Osteoblast (primary cell): Measurements from ENCODE around the gene MRPL43. TPM values are rescaled to one million over a fixed set of nuclear protein-coding genes. Genes with fewer than 3 reads are reported as not detected.

Experiments
- DNase-seq: peaks from one replicate; pipeline ENCODE4 v3.0.0; 2011; ENCODE audit warnings: low spot score, mixed read lengths; ENCODE audit not compliant: insufficient read length; ENCODE audit errors: missing footprints
- H2AFZ ChIP-seq: 2 replicates; pipeline ENCODE4 v1.6.0; 2011; ENCODE audit warnings: mild to moderate bottlenecking, low read length
- H3K27ac ChIP-seq: 2 replicates; pipeline ENCODE4 v1.5.1; 2011; ENCODE audit warnings: mild to moderate bottlenecking, low read depth, low read length, moderate library complexity
- H3K27me3 ChIP-seq: 2 replicates; pipeline ENCODE4 v1.6.0; 2012; ENCODE audit warnings: mild to moderate bottlenecking, control low read depth, inconsistent platforms, low read length, moderate library complexity; ENCODE audit not compliant: insufficient read depth
- H3K36me3 ChIP-seq: 2 replicates; pipeline ENCODE4 v1.5.1; 2011; ENCODE audit warnings: mild to moderate bottlenecking, low read length, control low read depth, moderate library complexity; ENCODE audit not compliant: insufficient read depth
- H3K4me1 ChIP-seq: 2 replicates; pipeline ENCODE4 v1.5.1; 2011; ENCODE audit warnings: mild to moderate bottlenecking, low read length, control low read depth, moderate library complexity; ENCODE audit not compliant: insufficient read depth
- H3K4me2 ChIP-seq: 2 replicates; pipeline ENCODE4 v1.6.0; 2011; ENCODE audit warnings: mild to moderate bottlenecking, low read length; ENCODE audit not compliant: insufficient read depth
- H3K4me3 ChIP-seq: fragments of 200-600 bp; sonication (generic); 3 replicates; pipeline ENCODE4 v1.5.1; 2012; ENCODE audit warnings: mild to moderate bottlenecking, low read length, inconsistent platforms; ENCODE audit not compliant: insufficient read depth
- H3K79me2 ChIP-seq: 2 replicates; pipeline ENCODE4 v1.6.0; 2012; ENCODE audit warnings: mild to moderate bottlenecking, low read length, control low read depth, inconsistent platforms; ENCODE audit not compliant: insufficient read depth
- H3K9me3 ChIP-seq: 2 replicates; pipeline ENCODE4 v1.5.1; 2011; ENCODE audit warnings: low read depth, low read length, control low read depth
- H4K20me1 ChIP-seq: 2 replicates; pipeline ENCODE4 v1.6.0; 2012; ENCODE audit warnings: mild to moderate bottlenecking, low read length, control low read depth; ENCODE audit not compliant: insufficient read depth
- CTCF ChIP-seq: IDR thresholded peaks from 2 replicates; pipeline ENCODE4 v1.5.1; 2011; ENCODE audit warnings: mild to moderate bottlenecking, low read depth, low read length, moderate library complexity; ENCODE audit errors: extremely low read depth
- total RNA-seq: library from RNA; depleted of rRNA; stranded (reverse); fragments of >200 nt; gene quantifications from 2 replicates; pipeline ENCODE4 v1.2.3, GENCODE V29; 2012

Gene MRPL43
- total RNA-seq, 1 donor: 48.5 TPM

GRCh38 chr10:100997360-100998182 lies 10.3 kb upstream of the MRPL43 start:
- H3K27me3 ChIP-seq: no peaks in the 10 kb centered on the region
- H3K79me2 ChIP-seq: peaks cover 28% of the 10 kb centered on the region
- H3K27ac ChIP-seq: peak overlapping the region; percentile 99
- H2AFZ ChIP-seq: peak overlapping the region; percentile 85
- H3K4me2 ChIP-seq: peak overlapping the region; percentile 99
- H3K9me3 ChIP-seq: no peaks in the 10 kb centered on the region
- peak overlapping the region; percentile 88 for H3K4me3 ChIP-seq
- peaks cover 12% of the 10 kb centered on the region for H4K20me1 ChIP-seq
- TF ChIP-seq CTCF: peak; percentile 84
- peaks cover 13% of the 10 kb centered on the region for H3K36me3 ChIP-seq
- peak; percentile 99 for DNase-seq
- H3K4me1 ChIP-seq: peaks cover 38% of the 10 kb centered on the region

DNA sequence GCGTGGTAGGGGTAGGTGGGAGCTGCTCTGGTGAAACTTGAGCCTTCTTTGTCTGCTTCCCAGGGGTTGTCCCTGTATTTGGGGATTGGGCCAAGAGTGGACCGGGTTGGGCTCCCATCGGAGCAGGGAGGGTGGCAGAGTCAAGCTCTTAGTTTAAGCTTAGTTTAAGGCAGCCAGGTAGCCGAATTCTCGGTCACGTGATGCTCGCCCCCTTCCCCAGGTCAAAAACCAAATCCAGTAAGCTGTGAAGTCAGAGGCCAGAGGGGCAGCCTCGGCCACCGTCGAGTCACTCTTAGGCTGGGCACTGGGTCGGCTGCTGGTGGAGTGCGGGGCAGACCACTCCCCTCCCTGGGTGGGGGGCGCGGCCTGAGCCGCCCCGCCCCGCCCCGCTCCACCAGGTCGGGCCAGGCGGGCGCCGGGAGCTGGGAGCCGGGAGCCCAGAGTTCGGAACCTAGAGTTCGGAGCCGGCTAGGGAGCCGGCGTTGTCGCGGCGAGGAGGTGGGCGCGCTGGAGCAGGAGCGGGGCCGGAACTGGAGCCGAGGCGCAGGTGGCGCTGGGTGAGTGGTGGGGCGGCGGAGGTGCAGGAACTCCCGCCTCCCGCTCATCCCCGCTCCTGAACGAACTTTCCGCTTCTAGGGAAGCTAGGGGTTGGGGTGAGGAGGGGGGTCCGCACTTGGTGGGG lies 9.5 kb upstream of the MRPL43 start:
- Histone ChIP-seq H3K36me3 (peaks cover 12% of the 10 kb centered on the region), H3K4me3 (peak overlapping the region; percentile 88), H3K79me2 (peaks cover 21% of the 10 kb centered on the region), H3K27me3 (no peaks in the 10 kb centered on the region), H3K9me3 (no peaks in the 10 kb centered on the region), H4K20me1 (peaks cover 4% of the 10 kb centered on the region), H3K4me2 (peak overlapping the region; percentile 99), H2AFZ (peak overlapping the region; percentile 85), H3K4me1 (peaks cover 31% of the 10 kb centered on the region), H3K27ac (no peak overlapping the region)
- TF ChIP-seq CTCF: no peak
- DNase-seq: peak; percentile 93

DNA sequence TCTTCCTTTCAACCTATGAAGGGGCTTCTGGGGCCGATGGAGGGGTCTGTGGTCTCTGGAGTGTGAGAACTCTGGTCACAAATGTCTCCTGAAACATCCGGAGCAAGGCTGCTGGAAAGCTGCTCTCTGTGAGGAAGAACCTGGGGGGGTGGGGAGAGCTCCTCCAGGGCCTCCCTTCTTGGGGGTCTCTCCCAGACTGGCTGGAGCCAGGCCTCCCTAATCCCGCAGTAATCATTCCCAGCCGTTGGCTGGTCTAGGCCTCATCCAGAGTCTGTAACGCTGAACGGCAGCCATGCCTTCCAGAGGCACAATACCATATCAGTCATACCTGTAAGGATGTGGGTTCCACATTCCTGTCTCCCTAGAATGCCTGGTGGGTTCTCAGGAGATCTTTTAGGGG lies 7.9 kb upstream of the MRPL43 start:
- Histone ChIP-seq H3K4me3 (no peak overlapping the region), H3K36me3 (peaks cover 26% of the 10 kb centered on the region), H3K27ac (no peak overlapping the region), H3K27me3 (no peaks in the 10 kb centered on the region), H3K4me1 (peaks cover 16% of the 10 kb centered on the region), H3K9me3 (no peaks in the 10 kb centered on the region), H2AFZ (no peak overlapping the region), H3K4me2 (no peak overlapping the region), H3K79me2 (peaks cover 15% of the 10 kb centered on the region), H4K20me1 (no peaks in the 10 kb centered on the region)
- peak; percentile 45 for DNase-seq
- TF ChIP-seq CTCF: no peak
